Ovary (tissue), 3 donors: ENCODE results near the gene HPCAL1.

ENCODE experiments used
- CTCF ChIP-seq, 3 donors: fragments of 450-650 bp in 2 of 3; fragments of 200-600 bp in 1 of 3; IDR thresholded peaks; one replicate each; pipeline versions ENCODE4 v1.5.1 to v1.8.0; 2016 to 2022; ENCODE audit warnings: antibody characterized with exemption in 3 of 3, mild to moderate bottlenecking in 1 of 3
- EP300 ChIP-seq: sonication (generic); formaldehyde crosslinking; IDR thresholded peaks from one replicate; pipeline ENCODE4 v1.6.1; 2017; ENCODE audit warnings: antibody characterized with exemption
- POLR2A ChIP-seq: fragments of 450-650 bp; IDR thresholded peaks from one replicate; pipeline ENCODE4 v1.6.1; 2017; ENCODE audit warnings: antibody characterized with exemption, mild to moderate bottlenecking, moderate library complexity
- donor health status: DM: no; HTN: no; CAD: no.

GRCh38 chr2:10440736-10441135 lies 138.0 kb downstream of the HPCAL1 start:
- TF ChIP-seq CTCF (IDR thresholded peaks at IDR 0.05) (no peak), POLR2A (no peak), EP300 (no peak)
